Measurements from ENCODE around the gene NAT9. TPM values are rescaled to one million over a fixed set of nuclear protein-coding genes. Genes with fewer than 3 reads are reported as not detected.
A peak's percentile ranks its signal among the peaks of the same experiment; 100 is the strongest.

Gene NAT9
- 10 to 100 TPM in 5 of 6 experiments, 1 to 10 TPM in 1; 10.0 to 23.0 (median 16.3) TPM for total RNA-seq
- long read RNA-seq, partial matches to known transcripts = 0 of 6 reads
- long read RNA-seq, other reads (novel, unspliced or antisense) = 2 of 6 reads

GRCh38 chr17:74776044-74776962, at the start of gene NAT9:
Gene NAT9, minus strand, starts transcription at chr17:74776345. Its CDS starts 647 bp downstream, at chr17:74775698.
- H3K9me3 ChIP-seq = no peaks in the 10 kb centered on the region
- H3K36me3 ChIP-seq = peaks cover 0 to 23% (median 9%) of the 10 kb centered on the region in 4 donors
- peak; percentile 98 to 99 (median 98) for DNase-seq
- H3K27me3 ChIP-seq = no peaks in the 10 kb centered on the region
- peak; percentile 79 to 94 (median 90) for ATAC-seq
- TF ChIP-seq CTCF (IDR thresholded peaks at IDR 0.05) = no peak
- peak; percentile 79 for TF ChIP-seq POLR2A (IDR thresholded peaks at IDR 0.05)
- H3K4me3 ChIP-seq = peak within 1 kb of the TSS; percentile 89 to 97 (median 97)
- H3K27ac ChIP-seq = peak within 1 kb of the TSS; percentile 25 to 63 (median 61)
- 1% methylated on average over 35 of the region's 64 CpGs for WGBS (ENCODE audit: insufficient coverage, low coverage, low lambda C conversion rate, missing lambda C conversion rate)
- H3K4me1 ChIP-seq = peaks cover 0 to 43% (median 16%) of the 10 kb centered on the region in 4 donors
- intact Hi-C loops (cut with DNase I) = no loop called here

GRCh38 chr17:74824961-74825627, 48.9 kb upstream of the NAT9 start:
- ATAC-seq (no peak), DNase-seq (no peak)
- Histone ChIP-seq H3K36me3 (no peaks in the 10 kb centered on the region), H3K27me3 (no peaks in the 10 kb centered on the region), H3K27ac (no peak overlapping the region), H3K4me1 (no peaks in the 10 kb centered on the region), H3K9me3 (no peaks in the 10 kb centered on the region), H3K4me3 (no peak overlapping the region)
- TF ChIP-seq CTCF (IDR thresholded peaks at IDR 0.05) = no peak
- 39% methylated on average over 4 of the region's 11 CpGs for WGBS (ENCODE audit: insufficient coverage, low coverage, low lambda C conversion rate, missing lambda C conversion rate)
- intact Hi-C loops (cut with DNase I) = no loop called here

GRCh38 chr17:74822939-74823367, 46.8 kb upstream of the NAT9 start:
- DNase-seq = no peak
- 81% methylated on average over 7 of the region's 12 CpGs for WGBS (ENCODE audit: insufficient coverage, low coverage, low lambda C conversion rate, missing lambda C conversion rate)
- Histone ChIP-seq H3K36me3 (no peaks in the 10 kb centered on the region), H3K4me1 (no peaks in the 10 kb centered on the region), H3K9me3 (no peaks in the 10 kb centered on the region), H3K27me3 (no peaks in the 10 kb centered on the region), H3K27ac (no peak overlapping the region), H3K4me3 (no peak overlapping the region)
- TF ChIP-seq POLR2A (IDR thresholded peaks at IDR 0.05) = no peak
- TF ChIP-seq CTCF (IDR thresholded peaks at IDR 0.05) = no peak
- intact Hi-C loops (cut with DNase I) = no loop called here
- peak in 1 of 4 donors; percentile 39 for ATAC-seq

- Histone ChIP-seq H3K4me3 (no peak overlapping the region), H3K4me1 (no peaks in the 10 kb centered on the region), H3K27ac (no peak overlapping the region), H3K27me3 (no peaks in the 10 kb centered on the region), H3K36me3 (no peaks in the 10 kb centered on the region), H3K9me3 (no peaks in the 10 kb centered on the region)
- no peak for TF ChIP-seq POLR2A (IDR thresholded peaks at IDR 0.05)
- intact Hi-C loops (cut with DNase I) = no loop called here
- ATAC-seq (no peak), DNase-seq (no peak)
- 43% methylated on average over 4 of the region's 15 CpGs for WGBS (ENCODE audit: insufficient coverage, low coverage, low lambda C conversion rate, missing lambda C conversion rate)
Measured at GRCh38 chr17:74822335-74822938, 46.3 kb upstream of the NAT9 start.

Data from right lobe of liver (tissue), 6 donors.